Fibroblast of skin of back (primary cell): Measurements from ENCODE around the gene DGCR8.

ENCODE experiments used
- DNase-seq: peaks from one replicate; pipeline ENCODE4 v3.0.0-alpha.2; 2013

The DGCR8 gene

DNA sequence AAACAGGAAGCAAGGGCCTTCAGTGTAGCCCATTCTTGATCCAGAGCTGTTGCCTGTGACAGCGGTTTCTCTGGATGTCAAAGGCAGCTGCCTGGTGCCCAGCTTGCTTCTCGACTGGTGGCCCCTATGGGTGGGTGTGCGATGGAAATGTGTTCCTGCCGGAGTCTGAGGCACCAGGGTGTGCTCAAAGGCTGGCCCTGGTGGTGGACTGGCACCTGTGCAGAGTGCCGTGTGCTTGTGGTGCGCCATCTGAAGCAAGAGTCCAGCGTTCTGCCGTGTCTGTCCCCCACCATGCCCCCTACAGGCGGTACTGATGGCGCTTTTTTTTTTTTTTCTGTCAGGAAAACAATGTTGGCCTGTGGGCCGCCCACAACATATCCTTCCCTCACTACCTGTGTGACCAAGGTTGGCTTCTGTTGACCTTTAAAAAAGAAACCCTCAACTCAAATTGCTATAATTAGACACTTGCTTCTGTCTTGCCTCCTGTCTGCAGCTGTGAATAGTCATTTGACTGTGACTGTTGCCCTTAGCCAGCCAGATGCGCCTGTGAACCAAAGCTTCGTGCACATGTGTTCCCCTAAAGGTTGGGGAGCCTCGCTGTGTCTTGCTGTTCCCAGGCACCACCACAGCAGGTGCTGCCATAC lies 31.1 kb downstream of the DGCR8 start:
- peak; percentile 36 for DNase-seq

DNA sequence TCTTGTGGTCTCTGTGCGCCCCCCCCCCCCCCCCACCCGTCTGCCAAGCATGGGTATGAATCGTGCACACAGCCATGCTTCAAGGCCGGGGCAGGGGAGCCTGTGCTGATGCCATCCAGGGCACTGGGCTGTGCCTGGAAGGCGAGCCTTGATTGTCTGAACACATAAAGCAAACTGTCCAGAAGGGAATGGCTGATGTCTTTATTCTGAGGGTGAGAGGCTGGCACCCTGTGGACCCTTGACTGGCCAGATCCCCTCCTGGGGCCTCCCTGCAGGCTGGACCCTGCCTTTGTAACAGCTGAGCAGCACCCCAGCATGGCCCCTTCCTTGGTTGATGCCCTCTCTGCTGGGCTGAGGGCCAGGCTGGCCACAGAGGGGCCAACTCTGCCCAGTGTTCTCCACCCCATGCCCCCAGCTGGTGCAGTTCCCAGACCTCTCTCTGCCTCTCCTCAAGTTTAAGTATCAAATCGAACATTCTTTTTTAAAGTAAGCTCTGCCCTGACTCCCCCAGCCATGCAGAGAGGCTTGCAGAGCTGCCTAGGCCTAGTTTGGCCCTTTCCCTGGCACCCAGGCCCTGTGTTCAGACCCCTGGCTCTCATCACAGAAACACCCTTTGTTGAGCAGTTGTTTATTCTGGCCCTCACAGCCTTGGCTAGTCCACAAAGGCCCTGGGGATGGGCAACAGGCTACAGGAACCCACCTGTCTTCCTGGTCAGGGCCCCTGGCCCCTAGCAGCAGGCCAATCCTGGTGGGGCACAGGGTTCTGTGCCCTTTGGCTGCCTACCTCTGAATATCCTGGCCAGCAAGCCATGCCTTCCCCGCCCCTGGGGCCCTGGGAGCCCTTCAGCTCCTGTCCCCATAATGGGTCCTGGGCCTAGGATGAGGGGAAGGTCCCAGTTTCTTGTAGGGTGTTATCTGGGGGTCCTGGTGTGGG lies 31.9 kb downstream of the DGCR8 start:
- DNase-seq = no peak

DNA sequence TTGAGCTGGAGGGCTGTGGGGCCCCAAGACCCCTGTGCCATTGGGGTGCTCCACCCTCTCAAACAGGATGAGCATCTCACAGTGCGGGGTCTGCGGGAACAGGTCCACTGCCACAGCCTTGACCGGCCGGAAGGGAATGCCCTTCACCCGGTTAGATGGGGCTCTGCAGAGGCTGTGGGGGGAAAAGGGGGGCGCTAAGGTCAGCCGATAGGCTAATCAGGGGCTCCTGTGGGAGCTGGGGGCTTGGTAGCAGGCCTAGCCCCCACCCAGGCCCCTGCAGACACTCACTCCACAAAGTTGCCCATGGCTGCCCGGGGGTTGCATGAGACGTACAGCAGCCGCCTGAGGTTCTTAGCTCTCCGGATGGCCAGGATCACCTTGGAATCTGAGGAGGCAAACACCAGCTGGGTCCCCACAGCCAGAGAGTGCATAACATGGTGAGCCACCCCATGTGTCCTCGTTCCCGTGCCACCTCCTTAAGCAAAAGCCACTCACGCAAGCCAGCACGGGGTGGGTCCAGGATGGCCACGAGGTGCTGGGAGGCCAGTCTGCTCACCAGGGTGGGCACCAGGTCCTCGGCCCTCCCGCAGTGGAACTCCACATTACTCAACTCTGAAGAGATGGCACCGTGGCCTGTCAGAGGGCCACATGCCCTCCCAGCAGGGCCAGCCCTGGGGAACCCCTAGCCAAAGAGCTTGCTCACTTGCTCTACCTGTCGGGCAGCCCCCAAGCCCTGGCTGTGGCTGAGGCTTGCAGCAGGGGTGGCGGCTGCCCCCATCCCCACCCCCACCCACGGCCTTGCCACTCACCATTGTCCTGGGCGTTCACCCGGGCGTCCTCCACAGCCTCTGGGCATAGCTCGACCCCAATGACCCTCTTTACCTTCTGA lies 32.8 kb downstream of the DGCR8 start:
- no peak for DNase-seq

DNA sequence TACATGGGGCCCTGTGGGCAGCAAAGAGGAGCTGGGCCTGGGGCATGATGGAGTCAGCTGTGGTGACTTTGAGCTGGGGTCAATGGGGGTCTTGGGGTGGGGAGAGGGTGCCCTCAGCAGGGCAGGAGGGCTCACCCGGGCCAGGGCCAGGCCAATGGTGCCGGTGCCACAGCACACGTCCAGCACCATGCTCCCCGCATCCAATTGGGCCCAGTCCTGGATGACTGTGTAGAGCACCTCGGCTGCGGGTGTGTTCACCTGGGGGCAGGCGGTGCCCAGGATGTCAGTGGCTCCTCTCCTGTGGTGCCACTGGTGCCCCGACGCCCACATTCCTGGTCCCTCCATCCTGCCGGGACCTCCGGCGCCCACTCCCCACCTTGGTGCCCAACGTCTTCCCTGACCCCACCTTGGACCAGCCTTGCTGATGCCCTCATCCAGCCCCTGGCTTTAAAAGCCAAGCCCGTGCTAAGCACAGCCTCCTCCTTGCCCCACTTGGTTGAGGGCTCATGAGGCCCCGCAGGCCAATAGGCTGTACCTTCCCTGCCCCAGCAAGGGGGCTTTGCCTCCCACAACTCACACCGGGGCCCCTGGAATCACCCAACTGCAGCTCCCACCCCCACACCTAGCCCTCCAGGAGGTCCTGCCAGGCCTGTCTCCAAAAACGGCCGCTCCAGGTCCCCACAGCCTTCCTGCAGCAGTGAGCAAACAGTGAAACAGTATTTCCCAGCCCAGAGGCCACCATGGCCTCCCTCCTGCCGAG lies 33.7 kb downstream of the DGCR8 start:
- DNase-seq = no peak

DNA sequence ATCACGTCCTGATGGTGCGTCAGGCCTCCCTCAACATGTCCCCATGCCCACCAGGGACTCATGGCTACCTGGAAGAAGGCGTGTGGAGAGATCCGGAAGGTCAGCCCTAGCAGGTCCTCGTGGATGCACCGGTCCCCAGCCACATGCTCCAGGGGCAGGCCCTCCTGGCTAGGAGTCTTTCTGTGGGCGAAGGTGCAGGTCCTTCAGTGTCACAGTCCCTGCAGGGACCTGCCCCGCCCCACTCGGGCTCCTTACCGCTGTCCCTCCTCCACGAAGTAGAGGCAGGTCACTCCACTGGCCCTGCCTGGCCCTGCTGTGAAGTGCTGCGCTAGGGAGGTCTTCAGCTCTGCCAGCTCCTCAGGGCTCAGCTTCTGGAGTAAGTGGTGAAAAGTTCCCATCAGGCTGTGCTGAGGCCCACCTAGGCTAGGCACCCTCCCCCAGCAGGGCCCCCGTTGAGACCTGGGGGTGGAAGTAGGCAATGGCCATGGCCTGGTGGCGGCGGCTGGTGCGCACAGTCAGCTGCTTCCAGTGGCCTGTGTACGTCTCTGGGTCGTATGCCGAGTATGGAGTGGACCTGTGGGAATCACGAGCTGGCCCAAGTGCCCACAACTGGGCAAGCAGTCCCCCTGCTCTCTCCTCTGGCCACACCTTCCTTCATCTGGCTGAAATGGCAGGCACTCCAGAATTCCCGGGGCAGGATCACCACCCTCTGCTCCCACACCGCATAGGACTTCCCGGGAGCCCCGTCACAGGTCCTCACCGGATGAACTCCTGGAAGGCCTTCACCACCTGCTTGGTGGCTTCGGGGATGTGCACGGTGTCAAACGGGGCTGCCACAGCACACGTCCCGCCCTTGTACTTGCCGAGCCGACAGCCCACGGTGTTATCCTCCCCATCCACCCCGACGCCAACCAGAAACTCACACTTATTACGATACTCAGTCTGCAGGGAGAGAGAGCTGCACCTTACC lies 34.8 kb downstream of the DGCR8 start:
- DNase-seq = no peak

DNA sequence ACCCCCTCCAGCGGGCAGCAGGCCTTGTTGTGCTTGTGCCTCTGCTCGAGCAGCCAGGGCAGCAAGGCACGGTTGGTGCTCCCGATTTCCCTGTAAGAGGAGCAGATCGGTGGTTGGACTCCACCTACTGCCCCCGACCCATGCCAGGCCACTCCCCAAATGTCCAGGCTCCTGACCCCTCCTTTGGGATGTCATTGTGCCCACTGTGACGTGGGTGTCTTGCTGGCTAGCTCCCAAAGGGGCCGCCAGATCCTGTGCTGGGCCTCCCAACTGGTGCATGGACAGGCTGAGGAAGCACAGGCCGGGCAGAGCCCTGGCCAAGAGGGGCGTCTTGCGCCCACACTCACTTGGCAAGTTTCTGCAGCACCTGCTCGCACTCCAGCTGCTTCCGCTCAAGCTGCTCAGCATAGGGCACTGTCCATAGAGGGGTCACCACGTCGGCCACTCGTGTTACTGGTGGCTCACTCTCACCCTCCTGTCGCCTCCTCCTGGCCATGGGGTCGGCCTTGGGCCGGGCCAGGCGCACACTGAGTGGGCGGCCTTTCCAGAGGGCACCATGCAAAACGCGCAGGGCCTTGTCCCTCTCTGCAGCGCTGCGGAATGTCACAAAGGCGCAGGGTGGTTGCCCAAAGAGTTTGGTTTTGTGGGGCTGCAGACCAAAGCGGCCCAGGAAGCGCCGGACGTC lies 35.8 kb downstream of the DGCR8 start, which contains the start of gene RANBP1:
RANBP1 (plus strand) TSS at position 414 of the 685 bp plus-strand sequence; CDS start at position 495, 81 bp downstream.
- DNase-seq = no peak

DNA sequence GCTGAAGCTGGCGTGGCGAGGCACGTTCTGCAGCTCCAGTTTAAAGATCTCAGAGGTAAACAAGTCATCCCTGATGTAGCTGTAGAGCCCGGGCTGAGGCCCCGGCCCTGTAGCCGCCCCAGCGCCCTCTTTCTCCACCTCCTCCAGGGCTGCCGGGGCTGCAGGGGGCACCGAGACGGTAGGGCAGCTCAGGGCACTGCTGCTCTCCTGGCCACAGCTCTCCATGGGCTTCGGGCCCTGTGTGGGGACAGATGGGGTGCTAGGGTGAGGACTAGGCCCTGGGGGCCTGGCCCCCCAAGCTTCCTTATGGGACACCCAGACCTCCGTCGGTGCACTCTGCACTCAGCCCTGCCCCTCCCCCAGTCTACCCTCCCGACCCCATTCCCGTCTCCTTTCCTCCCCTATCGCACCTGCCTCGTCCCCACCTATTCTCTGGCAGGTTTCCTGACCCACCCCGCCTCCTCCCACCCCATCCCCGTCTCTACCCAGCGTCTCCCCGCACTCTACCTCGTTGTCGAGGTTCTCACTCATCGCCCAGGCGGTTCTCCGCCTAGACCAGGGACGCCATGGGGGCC lies 36.4 kb downstream of the DGCR8 start:
- DNase-seq = no peak

DNA sequence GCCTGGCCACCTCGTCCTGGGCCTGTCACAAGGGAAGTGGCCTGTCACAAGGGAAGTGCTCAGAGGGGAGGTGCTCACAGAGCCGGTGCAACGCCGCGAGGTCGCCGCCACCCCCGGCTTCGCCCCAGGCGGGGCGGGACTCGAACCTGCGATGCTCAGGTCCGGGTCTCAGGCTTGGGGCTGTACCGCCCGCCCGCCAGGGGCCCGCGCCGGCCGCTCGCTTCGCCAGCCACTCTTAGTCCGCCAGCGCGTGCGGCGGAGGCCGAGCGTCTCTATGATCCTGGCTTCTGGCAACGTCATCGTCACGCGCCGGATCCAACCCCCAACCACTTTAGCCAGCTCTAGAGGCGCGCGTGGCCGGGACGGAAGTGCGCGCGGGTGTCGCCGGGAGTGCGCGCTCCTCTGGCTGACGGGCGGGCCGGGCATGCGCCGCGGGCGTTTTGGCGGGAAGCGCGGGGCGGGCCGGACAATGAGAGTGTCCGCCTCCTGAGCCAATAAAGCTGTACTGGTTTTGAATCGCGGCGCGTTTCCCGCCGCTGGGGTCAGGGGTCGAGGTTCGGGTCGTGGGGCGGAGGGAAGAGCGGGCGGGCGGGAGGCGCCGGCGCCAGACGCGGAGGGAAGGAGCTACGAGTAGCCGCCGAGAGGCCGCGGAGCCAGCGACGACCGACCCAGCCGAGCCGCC lies 37.1 kb downstream of the DGCR8 start, which contains the start of gene TRMT2A:
TRMT2A (minus strand) TSS at position 276 of the 682 bp plus-strand sequence. CDS start 320 bp downstream, outside the sequence.
- DNase-seq = peak; percentile 98

DNA sequence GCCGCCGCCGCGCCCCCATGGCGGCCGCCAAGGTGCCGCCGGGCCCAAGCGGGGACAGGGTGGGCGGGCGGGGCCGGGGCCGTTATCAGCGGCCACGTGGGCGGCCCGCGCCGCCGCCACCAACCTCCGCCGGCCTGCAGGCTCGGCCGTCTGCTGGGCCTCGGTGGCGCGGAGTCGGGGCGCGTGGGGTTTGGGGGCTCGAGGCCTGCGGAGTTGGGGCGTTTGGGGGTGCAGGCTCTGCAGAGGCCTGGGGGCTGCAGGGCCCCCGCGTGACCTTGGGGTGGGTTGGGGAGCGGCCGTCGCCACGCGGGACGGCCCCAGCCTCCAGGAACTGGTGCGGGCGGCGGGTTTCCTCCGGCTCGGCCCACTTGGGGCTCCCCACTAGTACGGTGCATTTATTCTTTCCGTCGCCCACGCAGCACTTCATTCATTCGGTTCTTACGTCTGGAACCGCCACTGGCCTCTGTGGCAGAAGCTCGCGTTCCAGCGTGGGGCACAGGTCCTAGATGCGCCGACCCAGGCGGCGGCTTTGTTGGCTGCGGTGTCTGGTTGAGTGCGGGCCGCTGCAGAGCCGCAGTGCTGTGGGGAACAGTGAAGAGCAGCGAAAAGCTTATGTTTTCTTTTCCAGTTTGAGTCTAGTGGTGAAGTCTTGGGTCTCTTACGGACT lies 37.7 kb downstream of the DGCR8 start:
- DNase-seq = peak; percentile 12

DNA sequence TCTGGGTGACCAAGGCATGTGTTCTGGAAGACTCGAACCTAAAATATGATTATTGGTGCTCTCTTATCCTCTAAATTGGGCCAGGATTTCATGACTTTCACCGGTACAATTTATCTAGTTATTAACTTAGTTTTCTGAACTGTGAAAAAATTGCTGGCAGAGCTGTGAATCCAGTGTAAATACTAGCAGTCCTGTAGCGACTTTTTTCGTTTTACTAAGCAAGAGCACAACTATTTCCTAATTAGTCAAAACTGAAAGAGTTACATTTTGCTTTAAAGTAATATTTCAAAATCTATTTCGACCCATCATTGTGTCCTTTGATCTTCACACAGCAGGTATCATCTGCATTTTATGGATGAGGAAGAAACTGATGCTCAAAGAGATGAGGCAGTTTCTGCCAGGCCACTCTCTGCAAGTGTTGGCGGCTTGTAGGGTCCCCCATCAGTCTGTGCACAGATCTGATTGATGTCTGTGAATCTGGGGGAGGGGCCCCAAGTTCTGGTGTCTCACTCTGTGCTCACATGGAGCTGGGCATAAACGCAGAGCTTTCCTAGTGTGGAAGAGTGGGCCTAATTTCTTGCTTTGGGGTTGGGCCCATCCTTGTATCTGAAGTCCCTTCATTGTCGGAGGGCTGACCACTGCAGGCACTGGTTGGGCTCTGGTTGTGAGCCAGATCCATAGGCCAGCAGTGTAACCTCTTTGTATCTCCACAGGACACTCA lies 38.4 kb downstream of the DGCR8 start:
- no peak for DNase-seq

DNA sequence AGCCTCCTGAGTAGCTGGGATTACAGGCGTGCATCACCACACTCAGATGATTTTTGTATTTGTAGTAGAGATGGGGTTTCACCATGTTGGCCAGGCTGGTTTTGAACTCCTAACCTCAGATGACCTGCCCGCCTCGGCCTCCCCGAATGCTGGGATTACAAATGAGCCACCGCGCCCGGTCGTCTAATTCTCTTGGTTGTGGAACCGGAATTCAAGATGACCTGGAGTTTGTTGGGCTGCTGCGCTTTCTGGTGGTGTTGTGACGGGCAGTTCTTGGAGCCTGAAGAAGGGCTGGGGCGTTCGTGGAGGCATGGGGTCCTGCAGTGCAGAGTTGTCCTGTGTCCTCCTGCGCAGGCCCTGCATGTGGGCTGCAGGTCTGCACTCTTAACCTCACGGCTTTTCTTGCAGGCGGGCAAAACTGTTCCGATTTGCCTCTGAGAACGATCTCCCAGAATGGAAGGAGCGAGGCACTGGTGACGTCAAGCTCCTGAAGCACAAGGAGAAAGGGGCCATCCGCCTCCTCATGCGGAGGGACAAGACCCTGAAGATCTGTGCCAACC lies 41.9 kb downstream of the DGCR8 start:
- DNase-seq = no peak

DNA sequence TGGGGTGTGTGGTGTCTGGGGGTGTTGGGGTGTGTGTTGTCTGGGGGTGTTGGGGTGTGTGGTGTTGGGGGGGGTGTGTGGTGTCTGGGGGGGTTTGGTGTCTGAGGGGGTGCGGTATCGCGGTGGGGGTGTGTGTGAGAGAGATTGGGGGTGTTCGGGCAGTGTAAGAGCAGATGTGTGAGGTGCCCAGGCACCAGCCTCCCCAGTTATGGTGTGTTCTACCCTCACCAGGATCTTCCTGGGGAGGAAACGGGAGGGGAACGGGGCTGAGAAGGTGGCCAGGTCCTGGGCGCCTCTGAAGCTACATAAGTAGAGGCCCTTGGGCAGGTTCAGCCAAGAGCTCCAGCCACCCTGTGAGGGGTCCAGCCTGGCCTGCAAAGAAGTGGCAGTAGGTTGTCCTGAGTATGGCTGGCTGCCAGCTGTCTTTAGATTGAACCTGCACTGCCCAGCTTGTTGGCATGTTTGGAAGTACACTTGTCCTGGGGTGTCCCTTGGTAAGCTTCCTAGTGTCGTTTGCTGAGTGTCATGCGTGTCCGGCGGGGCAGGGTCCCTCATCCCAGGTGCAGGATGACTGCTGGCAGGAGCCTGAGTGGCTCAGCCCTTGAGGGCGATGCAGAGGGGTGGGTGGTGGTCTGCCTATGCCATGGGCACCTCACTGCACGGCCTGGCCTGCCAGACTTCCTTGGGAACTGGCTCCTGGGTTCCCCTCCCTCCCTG lies 43.5 kb downstream of the DGCR8 start:
- DNase-seq = no peak

DNA sequence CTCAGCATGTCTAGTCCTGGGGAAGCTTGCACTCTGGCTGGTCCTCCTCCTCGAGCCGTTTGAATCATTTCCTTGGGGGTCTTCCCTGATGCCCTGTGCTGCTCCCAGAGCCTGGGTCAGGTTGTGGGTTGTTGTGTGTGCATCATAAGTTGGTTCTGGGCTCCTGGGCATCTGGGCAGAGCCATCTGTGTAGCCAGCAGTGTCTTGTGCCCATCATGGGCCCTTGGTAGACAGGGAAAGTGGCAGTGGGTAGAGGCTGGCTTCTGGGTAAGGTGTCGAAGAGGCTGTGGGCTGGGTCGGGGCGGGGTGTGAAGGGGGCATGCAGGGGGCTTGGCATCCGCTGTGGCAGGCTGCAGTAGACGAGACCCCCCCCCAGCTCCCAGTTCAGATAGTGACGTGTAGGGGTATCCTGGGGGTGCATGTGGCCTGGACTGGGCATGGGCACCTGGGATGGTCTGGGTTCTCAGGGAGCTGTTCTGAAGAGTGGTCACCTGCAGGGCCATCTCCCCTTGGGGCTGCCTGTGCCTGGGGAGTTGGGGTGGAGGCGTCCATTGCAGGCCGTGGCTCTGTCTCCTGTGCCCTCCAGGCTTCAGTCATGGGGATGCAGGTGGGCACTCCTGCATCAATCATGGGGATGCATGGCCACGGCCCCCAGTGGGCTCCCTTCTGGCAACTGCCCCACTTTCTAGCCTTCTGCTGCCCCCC lies 44.2 kb downstream of the DGCR8 start:
- no peak for DNase-seq

DNA sequence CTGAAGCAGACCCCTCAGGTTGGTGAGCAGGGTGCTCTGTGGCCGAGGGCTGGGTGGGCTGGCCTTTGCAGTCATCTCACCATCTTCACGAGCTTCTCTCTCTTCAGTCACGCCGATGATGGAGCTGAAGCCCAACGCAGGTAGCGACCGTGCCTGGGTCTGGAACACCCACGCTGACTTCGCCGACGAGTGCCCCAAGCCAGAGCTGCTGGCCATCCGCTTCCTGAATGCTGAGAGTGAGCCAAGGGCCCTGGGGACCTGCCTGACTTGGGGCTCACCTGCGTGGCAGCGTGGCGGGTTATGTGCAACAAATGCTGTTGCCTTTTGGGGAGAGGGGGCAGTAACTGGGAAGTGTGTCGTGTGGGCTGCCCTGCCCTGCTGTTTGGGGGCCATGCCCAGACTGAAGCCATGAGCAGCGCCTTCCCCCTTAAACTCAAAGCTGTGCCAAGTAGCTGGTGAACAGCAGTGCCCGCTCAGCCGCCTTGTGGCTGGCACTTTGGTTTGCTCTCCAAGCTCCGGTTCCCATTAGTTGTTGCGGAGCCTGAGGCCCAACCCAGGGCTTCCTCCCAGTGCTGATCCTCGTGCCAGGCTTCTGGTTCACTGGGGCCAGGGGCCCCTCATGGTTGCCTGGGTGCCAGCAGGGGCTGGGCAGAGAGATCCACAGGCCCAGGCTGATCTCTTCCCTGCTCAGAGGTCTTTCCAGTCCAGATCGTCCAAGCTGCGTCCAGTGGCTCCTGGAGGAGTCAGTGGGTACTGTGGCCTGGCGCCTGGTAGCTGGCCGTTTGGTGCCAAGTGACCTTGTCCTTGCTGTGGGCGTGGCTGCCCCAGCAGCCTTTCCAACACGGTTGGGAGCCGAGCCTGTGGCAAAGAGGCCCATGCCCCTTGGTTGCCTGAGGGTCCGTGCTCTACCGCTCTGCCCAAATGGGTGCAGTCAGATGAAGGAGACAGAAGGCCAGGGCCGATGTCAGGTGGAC lies 45.4 kb downstream of the DGCR8 start:
- no peak for DNase-seq
